ACHN (cell line): ENCODE data around the gene HSD17B11.
"Not testable (repeated sequence)": the region's sequence is repeated elsewhere in the genome, so short reads cannot be mapped to it uniquely, and the experiment has no call there.

Source experiments
- DNase-seq: peaks from one replicate; pipeline ENCODE4 v3.0.0-alpha.2; 2015
- in situ Hi-C: cut with HindIII; loops from 2 replicates; pipeline ENCODE4 v1.10.0; 2017; ENCODE audit warnings: low sequenced_read_pairs, low pct_ligation_motif_present, low pct_unique_long_range_greater_than_20kb

HSD17B11 gene

DNA sequence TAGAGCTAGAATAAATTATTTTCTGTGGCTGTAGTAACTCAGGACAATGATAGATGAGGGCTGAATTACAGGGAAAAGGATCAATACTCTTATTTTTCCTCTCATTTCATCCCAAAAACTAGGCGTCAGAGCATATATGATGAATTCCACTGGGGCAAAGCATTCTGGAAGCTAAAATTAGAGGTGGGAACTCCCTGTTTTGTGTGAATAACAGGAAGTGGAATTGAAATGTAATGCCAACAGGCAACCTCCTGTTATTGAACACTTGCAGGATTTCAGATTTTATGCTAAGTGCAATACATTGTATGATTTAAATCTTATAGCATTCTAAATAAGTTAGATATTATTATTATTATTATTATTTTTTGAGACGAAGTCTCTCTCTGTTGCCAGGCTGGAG, 20.9 kb downstream of the HSD17B11 start:
- DNase-seq = no peak
- in situ Hi-C loops = no loop called here

GRCh38 chr4:87366521-87367162, 24.3 kb downstream of the HSD17B11 start:
- DNase-seq = no peak
- in situ Hi-C loops = no loop called here

- no peak for DNase-seq
- in situ Hi-C loops = no loop called here
Measured at GRCh38 chr4:87365348-87365747, 25.6 kb downstream of the HSD17B11 start.

DNA sequence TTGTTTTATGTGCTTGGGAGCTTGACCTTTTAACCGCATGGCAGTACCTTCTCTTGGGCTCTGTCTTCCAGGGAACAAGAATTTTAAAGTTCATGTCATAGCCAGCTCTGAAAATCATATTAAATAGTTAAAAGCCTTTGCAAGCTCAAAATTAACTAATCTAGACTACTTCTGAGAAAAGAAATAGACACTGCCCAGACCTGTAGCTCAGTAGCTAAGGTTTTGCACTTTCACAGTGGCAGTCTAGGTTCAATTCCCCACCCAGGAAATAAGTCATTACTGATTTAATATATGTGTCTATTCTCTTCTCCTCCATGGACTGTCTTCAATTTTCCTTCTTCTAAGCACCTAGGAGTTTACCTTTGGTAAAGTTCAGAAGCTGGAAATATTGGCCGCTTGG, 27.4 kb downstream of the HSD17B11 start:
- in situ Hi-C loops = no loop called here
- DNase-seq = no peak

GRCh38 chr4:87360338-87360935, 30.6 kb downstream of the HSD17B11 start:
- no peak for DNase-seq
- in situ Hi-C loops = no loop called here

DNA sequence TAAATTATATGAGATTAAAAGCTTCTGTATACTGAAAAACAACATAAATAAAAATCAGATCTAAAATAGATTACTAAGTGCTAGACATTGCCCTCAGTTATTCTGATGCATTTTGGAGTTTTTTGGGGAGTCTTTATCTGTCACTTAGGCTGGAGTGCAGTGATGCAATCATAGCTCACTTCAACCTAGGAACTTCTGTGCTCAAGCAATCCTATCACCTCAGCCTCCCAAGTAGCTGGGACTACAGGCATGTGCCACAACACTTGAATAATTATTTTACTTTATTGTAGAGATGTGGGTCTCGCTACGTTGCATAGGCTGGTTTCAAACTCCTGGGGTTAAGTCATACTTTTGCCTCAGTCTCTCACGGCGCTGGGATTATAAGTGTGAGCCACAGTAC, 31.7 kb downstream of the HSD17B11 start:
- DNase-seq = no peak
- in situ Hi-C loops = no loop called here

GRCh38 chr4:87356832-87357526, 34.0 kb downstream of the HSD17B11 start:
- DNase-seq = no peak
- in situ Hi-C loops = no loop called here

DNA sequence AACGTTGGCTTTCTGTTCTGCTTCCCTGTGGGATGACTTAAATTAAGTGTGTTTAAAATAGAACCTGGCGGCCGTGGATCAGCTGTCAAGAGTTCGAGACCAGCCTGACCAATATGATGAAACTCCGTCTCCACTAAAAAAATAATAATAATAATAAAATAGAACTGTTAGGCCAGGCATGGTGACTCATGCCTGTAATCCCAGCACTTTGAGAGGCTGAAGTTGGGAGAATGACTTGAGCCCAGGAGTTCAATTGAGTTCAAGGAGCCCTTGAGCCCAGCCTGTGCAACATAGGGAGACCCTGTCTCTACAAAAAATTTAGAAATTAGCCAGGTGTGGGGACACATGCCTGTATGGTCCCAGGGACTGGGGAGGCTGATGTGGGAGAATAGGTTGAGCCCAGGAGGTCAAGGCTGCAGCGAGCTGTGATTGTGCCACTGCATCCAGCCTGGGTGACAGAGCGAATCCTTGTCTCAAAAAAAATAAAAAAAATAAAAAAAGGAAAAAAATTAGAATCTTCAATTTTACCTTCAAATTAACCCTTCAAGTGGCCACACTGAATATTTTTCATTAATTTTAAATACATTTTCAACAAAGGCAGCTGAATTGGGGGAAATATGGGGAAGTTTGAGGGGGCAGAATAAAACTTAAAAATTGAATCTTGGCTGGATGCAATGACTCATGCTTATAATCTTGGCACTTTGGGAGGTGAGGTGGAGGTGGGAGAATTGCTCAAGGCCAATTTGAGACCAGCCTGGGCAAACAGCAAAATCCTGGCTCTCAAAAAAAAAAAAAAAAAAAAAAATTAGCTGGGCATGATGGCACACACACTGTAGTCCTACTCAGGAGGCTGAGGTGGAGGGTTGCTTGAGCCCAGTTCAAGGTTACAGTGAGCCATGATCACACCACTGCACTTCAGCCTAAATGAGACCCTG, 36.6 kb downstream of the HSD17B11 start:
- in situ Hi-C loops = no loop called here
- DNase-seq = no peak

DNA sequence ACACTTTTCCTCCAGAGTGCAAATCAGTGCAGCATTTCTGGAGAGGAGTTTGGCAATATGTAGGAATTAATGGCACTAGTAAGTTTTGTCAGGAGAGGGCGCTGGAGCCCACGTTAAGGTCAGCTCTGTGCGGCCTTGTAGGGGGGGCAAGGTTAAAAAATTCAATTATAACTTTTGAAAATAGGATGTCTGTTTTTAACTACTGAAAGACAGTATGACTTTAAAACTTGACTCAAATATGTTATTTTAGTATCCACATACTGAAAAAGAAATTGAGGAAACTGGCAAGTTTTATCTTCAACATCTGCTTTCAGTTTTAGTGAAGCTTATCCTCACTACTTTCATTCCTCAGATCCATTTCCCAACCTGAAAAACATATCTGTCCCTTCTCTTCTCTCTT, 37.4 kb downstream of the HSD17B11 start:
- peak; percentile 41 for DNase-seq
- in situ Hi-C loops = no loop called here

- in situ Hi-C loops = no loop called here
- no peak for DNase-seq
Measured at GRCh38 chr4:87345139-87345538, 45.8 kb downstream of the HSD17B11 start.

- in situ Hi-C loops = no loop called here
- DNase-seq = no peak
Measured at GRCh38 chr4:87342872-87343271, 48.1 kb downstream of the HSD17B11 start.

DNA sequence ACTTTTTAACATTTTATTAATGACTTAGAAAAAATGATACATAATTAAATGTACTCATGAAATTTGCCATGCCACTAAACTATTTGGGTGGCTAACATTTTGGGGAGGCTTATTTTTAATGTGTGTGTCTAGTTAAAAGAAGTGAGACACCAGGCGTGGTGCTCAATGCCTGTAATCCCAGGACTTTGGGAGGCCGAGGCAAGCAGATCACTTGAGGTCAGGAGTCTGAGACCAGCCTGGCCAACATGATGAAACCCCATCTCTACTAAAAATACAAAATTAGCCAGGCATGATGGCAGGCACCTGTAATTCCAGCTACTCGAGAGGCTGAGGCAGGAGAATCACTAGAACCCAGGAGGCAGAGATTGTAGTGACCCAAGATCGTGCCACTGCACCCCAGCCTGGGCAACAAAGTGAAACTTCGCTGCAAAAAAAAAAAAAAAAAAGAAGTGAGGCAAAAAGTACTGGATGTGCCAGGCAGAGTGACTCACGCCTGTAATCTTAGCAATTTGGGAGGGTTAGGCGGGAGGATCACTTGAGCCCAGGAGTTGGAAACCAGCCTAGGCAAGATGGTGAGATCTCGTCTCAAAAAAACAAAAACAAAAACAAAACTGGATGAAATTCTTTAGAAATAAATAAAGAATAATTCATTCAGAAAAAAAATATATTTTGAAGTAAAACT, 48.9 kb downstream of the HSD17B11 start:
- in situ Hi-C loops = not testable (repeated sequence)
- peak; percentile 25 for DNase-seq

- DNase-seq = no peak
- in situ Hi-C loops = no loop called here
Measured at GRCh38 chr4:87339440-87339839, 51.5 kb downstream of the HSD17B11 start.

- no peak for DNase-seq
- in situ Hi-C loops = no loop called here
Measured at GRCh38 chr4:87337361-87337760, 53.6 kb downstream of the HSD17B11 start.

DNA sequence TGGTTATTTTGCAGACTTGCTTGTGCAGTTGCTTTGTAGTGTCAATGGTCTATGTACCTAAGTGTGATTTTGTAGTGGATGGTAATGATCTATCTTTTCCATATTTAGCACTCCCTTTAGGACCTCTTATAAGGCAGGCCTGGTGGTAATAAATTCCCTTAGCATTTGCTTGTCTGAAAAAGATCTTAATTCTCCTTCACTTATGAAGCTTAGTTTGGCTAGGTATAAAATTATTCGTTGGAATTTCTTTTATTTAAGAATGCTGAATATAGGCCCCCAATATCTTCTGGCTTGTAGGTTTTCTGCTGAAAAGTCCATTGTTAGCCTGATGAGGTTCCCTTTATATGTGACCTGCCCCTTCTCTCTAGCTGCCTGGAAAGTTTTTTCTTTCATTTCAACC, 57.7 kb downstream of the HSD17B11 start:
- in situ Hi-C loops = no loop called here
- no peak for DNase-seq

GRCh38 chr4:87330761-87331160, 60.2 kb downstream of the HSD17B11 start:
- no peak for DNase-seq
- in situ Hi-C loops = no loop called here

GRCh38 chr4:87327136-87327535, 63.9 kb downstream of the HSD17B11 start:
- in situ Hi-C loops = no loop called here
- DNase-seq = no peak

DNA sequence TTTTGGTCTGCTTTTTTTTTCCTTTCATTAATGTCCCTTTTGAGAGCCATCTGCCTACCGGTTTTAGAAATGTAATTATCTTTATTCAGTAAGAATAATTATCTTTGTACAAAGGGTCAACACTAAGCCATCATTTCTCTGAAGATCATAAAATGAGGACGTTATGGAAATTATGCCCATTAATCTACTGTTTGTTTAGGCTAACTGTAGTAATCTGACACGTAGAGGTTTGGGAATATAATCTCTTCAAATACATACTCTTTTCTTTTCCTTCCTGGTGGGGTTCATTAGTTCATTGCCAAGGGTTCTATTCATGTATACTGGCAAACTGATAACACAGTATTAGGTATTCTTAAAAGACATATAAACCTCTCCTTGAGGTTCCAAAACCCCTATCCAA, 64.5 kb downstream of the HSD17B11 start:
- no peak for DNase-seq
- in situ Hi-C loops = no loop called here

DNA sequence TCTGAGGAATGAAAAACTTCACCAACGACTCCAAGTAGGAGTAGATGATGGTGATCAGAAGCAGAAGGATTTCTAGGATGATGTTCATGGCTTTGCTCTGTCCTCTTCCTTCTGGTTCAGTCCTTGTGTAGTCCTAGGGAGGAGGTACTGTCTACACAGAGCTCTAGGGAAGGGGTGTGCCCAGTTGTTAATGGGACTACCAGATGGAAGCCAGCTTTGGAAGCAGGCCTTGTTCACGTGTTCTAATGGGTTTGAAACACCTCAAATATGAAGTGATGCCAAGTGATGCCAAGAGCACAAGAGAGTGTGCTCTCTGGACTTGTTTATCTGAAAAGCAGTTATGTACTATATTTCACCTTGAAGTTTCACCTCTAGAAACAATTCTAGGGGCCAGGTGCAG, 68.2 kb downstream of the HSD17B11 start, which contains the start of gene HSD17B13:
Gene HSD17B13 (minus strand): TSS at position 129 of the 400 bp plus-strand sequence. CDS start 41 bp downstream, at position 88.
- DNase-seq = no peak
- in situ Hi-C loops = no loop called here
